Astrocyte (in vitro differentiated cells and primary cell): ENCODE data around the gene PCDH12. TPM values are rescaled to one million over a fixed set of nuclear protein-coding genes. Genes with fewer than 3 reads are reported as not detected.

Experiments used
- DNase-seq: peaks from one replicate; pipeline ENCODE4 v3.0.0-alpha.2; 2010; ENCODE audit warnings: low read depth
- FAIRE-seq: peaks from 2 replicates; lab custom pipeline; 2011; peaks lifted over from hg19 to GRCh38; lab: Jason Lieb, UNC
- H2AFZ ChIP-seq: 2 replicates; pipeline ENCODE4 v1.6.0; 2012; ENCODE audit warnings: low read depth, low read length, inconsistent platforms
- H3K27ac ChIP-seq: 2 replicates; pipeline ENCODE4 v1.5.1; 2011; ENCODE audit warnings: low read depth, low read length, inconsistent platforms
- H3K27me3 ChIP-seq: 2 replicates; pipeline ENCODE4 v1.6.0; 2011; ENCODE audit warnings: low read length, inconsistent platforms; ENCODE audit not compliant: insufficient read depth
- H3K36me3 ChIP-seq: 2 replicates; pipeline ENCODE4 v1.5.1; 2011; ENCODE audit warnings: low read length, inconsistent platforms; ENCODE audit not compliant: insufficient read depth
- H3K4me1 ChIP-seq: 2 replicates; pipeline ENCODE4 v1.5.1; 2011; ENCODE audit warnings: low read length, inconsistent platforms; ENCODE audit not compliant: insufficient read depth
- H3K4me2 ChIP-seq: 2 replicates; pipeline ENCODE4 v1.6.0; 2012; ENCODE audit warnings: low read length, inconsistent platforms
- H3K4me3 ChIP-seq: 2 replicates; pipeline ENCODE4 v1.5.1; 2011; ENCODE audit warnings: low read depth, mild to moderate bottlenecking, low read length, inconsistent platforms; ENCODE audit not compliant: insufficient read depth
- H3K79me2 ChIP-seq: 2 replicates; pipeline ENCODE4 v1.6.0; 2012; ENCODE audit warnings: mild to moderate bottlenecking, low read length, inconsistent platforms; ENCODE audit not compliant: insufficient read depth
- H3K9ac ChIP-seq: 2 replicates; pipeline ENCODE4 v1.6.0; 2012; ENCODE audit warnings: mild to moderate bottlenecking, low read length, inconsistent platforms
- H3K9me3 ChIP-seq: 2 replicates; pipeline ENCODE4 v1.5.1; 2012; ENCODE audit warnings: low read depth, mild to moderate bottlenecking, low read length, inconsistent platforms; ENCODE audit not compliant: insufficient read depth
- H4K20me1 ChIP-seq: 2 replicates; pipeline ENCODE4 v1.6.0; 2012; ENCODE audit warnings: low read length, inconsistent platforms; ENCODE audit not compliant: insufficient read depth
- H3K27ac Mint-ChIP-seq: one replicate; pipeline ENCODE4 v1.8.0; 2021; ENCODE audit warnings: mild to moderate bottlenecking, mixed read lengths; ENCODE audit not compliant: unreplicated experiment
- H3K27me3 Mint-ChIP-seq: one replicate; pipeline ENCODE4 v1.8.0; 2021; ENCODE audit warnings: low read depth, mixed read lengths; ENCODE audit not compliant: unreplicated experiment
- H3K36me3 Mint-ChIP-seq: one replicate; pipeline ENCODE4 v1.8.0; 2021; ENCODE audit warnings: low read depth, mixed read lengths; ENCODE audit not compliant: unreplicated experiment
- H3K4me1 Mint-ChIP-seq: one replicate; pipeline ENCODE4 v1.8.0; 2021; ENCODE audit warnings: low read depth, mixed read lengths; ENCODE audit not compliant: unreplicated experiment
- H3K4me3 Mint-ChIP-seq: one replicate; pipeline ENCODE4 v1.8.0; 2021; ENCODE audit warnings: mild to moderate bottlenecking, moderate library complexity, mixed read lengths; ENCODE audit not compliant: unreplicated experiment
- H3K9me3 Mint-ChIP-seq: one replicate; pipeline ENCODE4 v1.8.0; 2021; ENCODE audit warnings: mild to moderate bottlenecking, mixed read lengths; ENCODE audit not compliant: unreplicated experiment
- CTCF ChIP-seq: IDR thresholded peaks from 2 replicates; pipeline ENCODE4 v1.5.1; 2011; ENCODE audit warnings: low read depth, mild to moderate bottlenecking, inconsistent platforms, low read length, moderate library complexity; ENCODE audit not compliant: insufficient read depth
- EZH2 ChIP-seq: IDR thresholded peaks from 2 replicates; pipeline ENCODE4 v1.6.1; 2012; ENCODE audit warnings: mild to moderate bottlenecking, low read length, inconsistent platforms; ENCODE audit not compliant: insufficient read depth
- total RNA-seq: library from RNA; stranded (reverse); gene quantifications from 2 replicates; pipeline ENCODE4 v1.2.1, GENCODE V29; 2021

PCDH12 gene
- total RNA-seq, 1 donor from 2014 or later: 0.02 TPM

- no peaks in the 10 kb centered on the region for H3K36me3 Mint-ChIP-seq
These were observed 51.5 kb downstream of the PCDH12 start for GRCh38 chr5:141906517-141906916.

GRCh38 chr5:141904551-141904950 lies 53.5 kb downstream of the PCDH12 start:
- no peak overlapping the region for H3K27ac Mint-ChIP-seq
- FAIRE-seq (no peak), DNase-seq (no peak)
- no peaks in the 10 kb centered on the region for H3K36me3 Mint-ChIP-seq
- Histone ChIP-seq H3K4me1 (no peaks in the 10 kb centered on the region), H3K9me3 (no peaks in the 10 kb centered on the region), H3K36me3 (no peaks in the 10 kb centered on the region), H3K79me2 (no peaks in the 10 kb centered on the region), H3K27me3 (peaks cover 5% of the 10 kb centered on the region), H3K27ac (no peak overlapping the region), H3K9ac (no peak overlapping the region), H3K4me3 (no peak overlapping the region), H3K4me2 (no peak overlapping the region), H4K20me1 (no peaks in the 10 kb centered on the region), H2AFZ (no peak overlapping the region)
- no peaks in the 10 kb centered on the region for H3K9me3 Mint-ChIP-seq
- no peak for TF ChIP-seq EZH2
- TF ChIP-seq CTCF: no peak
- no peaks in the 10 kb centered on the region for H3K4me1 Mint-ChIP-seq
- peaks cover 6% of the 10 kb centered on the region for H3K27me3 Mint-ChIP-seq
- H3K4me3 Mint-ChIP-seq: no peak overlapping the region

More at GRCh38 chr5:141906517-141906916, 51.5 kb downstream of the PCDH12 start:
- no peaks in the 10 kb centered on the region for H4K20me1 ChIP-seq
- H3K27ac ChIP-seq: no peak overlapping the region
- no peaks in the 10 kb centered on the region for H3K36me3 ChIP-seq
- Mint-ChIP-seq H3K4me3 (no peak overlapping the region), H3K4me1 (no peaks in the 10 kb centered on the region), H3K27ac (no peak overlapping the region), H3K27me3 (peaks cover 3% of the 10 kb centered on the region), H3K9me3 (no peaks in the 10 kb centered on the region)
- H2AFZ ChIP-seq: no peak overlapping the region
- FAIRE-seq (no peak), DNase-seq (no peak)
- no peak overlapping the region for H3K4me2 ChIP-seq
- H3K27me3 ChIP-seq: peaks cover 5% of the 10 kb centered on the region
- H3K9ac ChIP-seq: no peak overlapping the region
- H3K4me1 ChIP-seq: no peaks in the 10 kb centered on the region
- no peak overlapping the region for H3K4me3 ChIP-seq
- H3K79me2 ChIP-seq: no peaks in the 10 kb centered on the region
- TF ChIP-seq EZH2: no peak
- no peak for TF ChIP-seq CTCF
- no peaks in the 10 kb centered on the region for H3K9me3 ChIP-seq

- Histone ChIP-seq H3K27ac (no peak overlapping the region), H3K4me3 (no peak overlapping the region), H3K9me3 (no peaks in the 10 kb centered on the region), H3K79me2 (no peaks in the 10 kb centered on the region), H3K27me3 (peaks cover 5% of the 10 kb centered on the region), H3K9ac (no peak overlapping the region), H4K20me1 (no peaks in the 10 kb centered on the region), H3K4me2 (no peak overlapping the region), H3K36me3 (no peaks in the 10 kb centered on the region), H2AFZ (no peak overlapping the region), H3K4me1 (no peaks in the 10 kb centered on the region)
- DNase-seq: no peak
- H3K4me1 Mint-ChIP-seq: no peaks in the 10 kb centered on the region
- TF ChIP-seq EZH2: no peak
- no peak for TF ChIP-seq CTCF
- no peak overlapping the region for H3K4me3 Mint-ChIP-seq
- peaks cover 6% of the 10 kb centered on the region for H3K27me3 Mint-ChIP-seq
- H3K9me3 Mint-ChIP-seq: no peaks in the 10 kb centered on the region
- no peak overlapping the region for H3K27ac Mint-ChIP-seq
- no peaks in the 10 kb centered on the region for H3K36me3 Mint-ChIP-seq
- no peak for FAIRE-seq
These were observed 54.7 kb downstream of the PCDH12 start for GRCh38 chr5:141903261-141903660.
